Glutamatergic neuron (in vitro differentiated cells): Measurements from ENCODE around the gene ERN1. TPM values are rescaled to one million over a fixed set of nuclear protein-coding genes. Genes with fewer than 3 reads are reported as not detected.

ENCODE experiments used
- DNase-seq: peaks from one replicate; pipeline ENCODE4 v3.0.0; 2022
- H3K27ac Mint-ChIP-seq: one replicate; pipeline ENCODE4 v1.8.0; 2020; ENCODE audit warnings: mild to moderate bottlenecking, mixed read lengths, inconsistent platforms; ENCODE audit not compliant: unreplicated experiment
- H3K27me3 Mint-ChIP-seq: one replicate; pipeline ENCODE4 v1.8.0; 2020; ENCODE audit warnings: mild to moderate bottlenecking, moderate library complexity, mixed read lengths, inconsistent platforms; ENCODE audit not compliant: unreplicated experiment
- H3K36me3 Mint-ChIP-seq: one replicate; pipeline ENCODE4 v1.8.0; 2020; ENCODE audit warnings: mild to moderate bottlenecking, mixed read lengths, inconsistent platforms; ENCODE audit not compliant: unreplicated experiment
- H3K4me1 Mint-ChIP-seq: one replicate; pipeline ENCODE4 v1.8.0; 2020; ENCODE audit warnings: mild to moderate bottlenecking, low read depth, mixed read lengths, inconsistent platforms; ENCODE audit not compliant: unreplicated experiment
- H3K4me3 Mint-ChIP-seq: one replicate; pipeline ENCODE4 v1.8.0; 2020; ENCODE audit warnings: mild to moderate bottlenecking, mixed read lengths, inconsistent platforms; ENCODE audit not compliant: unreplicated experiment
- H3K9me3 Mint-ChIP-seq: one replicate; pipeline ENCODE4 v1.8.0; 2020; ENCODE audit warnings: mild to moderate bottlenecking, moderate library complexity, mixed read lengths, inconsistent platforms; ENCODE audit not compliant: unreplicated experiment
- total RNA-seq: library from RNA; stranded (reverse); fragmentation: NEBNext Ultra II Directional; extraction: Animal tissue kit (Norgen Biotek cat#: 25700); gene quantifications from one replicate; pipeline ENCODE4 v1.2.1, GENCODE V29; 2021; ENCODE audit not compliant: unreplicated experiment
- TF ChIP-seq, protein P1 (sequence below): fragments of 200-600 bp; sonication (generic); IDR thresholded peaks from one replicate; pipeline ENCODE4 v1.5.0; 2021; ENCODE audit not compliant: partially characterized antibody, unreplicated experiment

ERN1 gene
- total RNA-seq, 1 donor from 2014 or later = 6.9 TPM

DNA sequence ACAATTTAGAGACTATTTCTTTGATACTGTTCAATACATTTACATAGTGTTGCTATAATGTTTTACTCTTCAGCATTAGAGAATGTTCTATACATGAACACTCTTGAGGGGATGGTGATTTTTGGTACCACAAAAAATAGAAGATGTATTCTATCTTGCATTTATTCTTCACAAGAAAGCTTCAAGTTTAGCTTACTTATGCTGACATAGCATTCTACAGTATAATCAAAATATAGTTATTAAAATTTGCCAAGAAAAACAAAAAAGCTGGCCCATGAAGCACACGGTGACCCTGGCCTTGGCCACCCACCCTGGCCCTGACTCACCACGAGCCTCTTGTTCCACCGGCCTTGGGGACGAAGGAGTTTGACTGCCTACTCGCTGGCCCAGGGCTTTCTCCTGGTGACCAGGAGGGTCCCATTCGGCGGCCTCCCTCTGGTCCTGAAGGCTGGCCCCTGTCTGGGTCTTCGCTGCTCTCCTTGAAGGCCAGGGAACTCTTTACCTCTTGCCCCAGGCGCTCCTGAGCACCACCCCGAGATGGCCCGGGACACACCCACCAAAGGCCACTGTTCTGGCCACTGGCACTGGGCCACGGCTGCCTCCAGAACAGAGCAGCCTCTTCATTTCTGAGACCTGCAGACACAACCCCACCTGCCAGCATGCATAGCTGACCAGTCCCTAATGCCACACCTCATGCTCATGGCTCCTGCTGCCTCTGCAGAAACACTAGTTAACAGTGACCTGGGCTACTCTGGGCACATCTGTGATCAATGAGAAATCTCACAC, 87.1 kb downstream of the ERN1 start:
- Mint-ChIP-seq H3K27me3 (no peaks in the 10 kb centered on the region), H3K4me1 (no peaks in the 10 kb centered on the region), H3K9me3 (peaks cover 3% of the 10 kb centered on the region), H3K36me3 (peaks cover 4% of the 10 kb centered on the region), H3K27ac (no peak overlapping the region), H3K4me3 (no peak overlapping the region)
- TF ChIP-seq, protein P1, sequence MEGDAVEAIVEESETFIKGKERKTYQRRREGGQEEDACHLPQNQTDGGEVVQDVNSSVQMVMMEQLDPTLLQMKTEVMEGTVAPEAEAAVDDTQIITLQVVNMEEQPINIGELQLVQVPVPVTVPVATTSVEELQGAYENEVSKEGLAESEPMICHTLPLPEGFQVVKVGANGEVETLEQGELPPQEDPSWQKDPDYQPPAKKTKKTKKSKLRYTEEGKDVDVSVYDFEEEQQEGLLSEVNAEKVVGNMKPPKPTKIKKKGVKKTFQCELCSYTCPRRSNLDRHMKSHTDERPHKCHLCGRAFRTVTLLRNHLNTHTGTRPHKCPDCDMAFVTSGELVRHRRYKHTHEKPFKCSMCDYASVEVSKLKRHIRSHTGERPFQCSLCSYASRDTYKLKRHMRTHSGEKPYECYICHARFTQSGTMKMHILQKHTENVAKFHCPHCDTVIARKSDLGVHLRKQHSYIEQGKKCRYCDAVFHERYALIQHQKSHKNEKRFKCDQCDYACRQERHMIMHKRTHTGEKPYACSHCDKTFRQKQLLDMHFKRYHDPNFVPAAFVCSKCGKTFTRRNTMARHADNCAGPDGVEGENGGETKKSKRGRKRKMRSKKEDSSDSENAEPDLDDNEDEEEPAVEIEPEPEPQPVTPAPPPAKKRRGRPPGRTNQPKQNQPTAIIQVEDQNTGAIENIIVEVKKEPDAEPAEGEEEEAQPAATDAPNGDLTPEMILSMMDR = no peak
- no peak for DNase-seq

DNA sequence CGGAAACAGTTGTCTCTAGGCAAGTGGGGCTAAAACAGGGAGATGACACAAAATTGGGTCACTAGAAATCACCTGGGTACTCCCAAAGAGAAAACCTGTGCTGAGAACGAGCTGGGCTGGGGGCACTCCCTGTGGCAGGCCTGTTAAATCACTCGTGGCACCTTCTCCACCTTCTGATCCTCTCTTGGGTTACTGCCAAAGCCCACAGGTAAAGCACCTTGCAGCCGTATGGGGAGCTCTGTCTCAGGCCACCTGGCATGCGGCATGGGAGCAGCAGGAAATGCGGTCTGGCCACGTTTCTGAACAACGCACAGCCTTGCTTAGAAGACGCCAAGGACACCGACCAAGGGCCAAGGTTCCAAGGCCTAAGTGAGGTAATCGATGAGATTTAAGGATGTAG, 88.0 kb downstream of the ERN1 start:
- TF ChIP-seq, protein P1 = no peak
- H3K27me3 Mint-ChIP-seq = no peaks in the 10 kb centered on the region
- no peak for DNase-seq
- H3K9me3 Mint-ChIP-seq = peaks cover 3% of the 10 kb centered on the region
- H3K27ac Mint-ChIP-seq = no peak overlapping the region
- no peak overlapping the region for H3K4me3 Mint-ChIP-seq
- H3K4me1 Mint-ChIP-seq = no peaks in the 10 kb centered on the region
- peaks cover 4% of the 10 kb centered on the region for H3K36me3 Mint-ChIP-seq

DNA sequence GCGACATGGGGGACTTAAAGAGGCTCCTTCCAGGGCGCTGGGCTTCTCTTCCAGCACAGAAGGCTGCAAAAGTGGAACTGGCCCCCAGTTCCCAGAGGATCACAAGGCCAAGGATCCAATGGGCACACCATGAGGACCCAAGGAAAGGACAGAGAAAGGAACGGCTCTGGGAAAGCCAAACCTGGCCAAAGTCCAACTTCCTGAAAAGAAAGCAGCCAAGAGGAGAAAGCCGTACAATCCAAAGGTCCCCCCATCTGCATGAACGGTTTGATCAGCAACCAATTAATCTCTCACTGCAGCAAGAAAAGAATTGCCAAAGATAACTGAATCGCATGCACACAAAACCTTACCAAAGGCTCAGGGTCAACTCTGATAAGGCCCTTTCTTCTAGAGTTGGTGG, 89.7 kb downstream of the ERN1 start:
- TF ChIP-seq, protein P1 = no peak
- no peaks in the 10 kb centered on the region for H3K27me3 Mint-ChIP-seq
- H3K27ac Mint-ChIP-seq = no peak overlapping the region
- H3K4me3 Mint-ChIP-seq = no peak overlapping the region
- H3K9me3 Mint-ChIP-seq = peaks cover 3% of the 10 kb centered on the region
- no peak for DNase-seq
- no peaks in the 10 kb centered on the region for H3K4me1 Mint-ChIP-seq
- peaks cover 4% of the 10 kb centered on the region for H3K36me3 Mint-ChIP-seq

DNA sequence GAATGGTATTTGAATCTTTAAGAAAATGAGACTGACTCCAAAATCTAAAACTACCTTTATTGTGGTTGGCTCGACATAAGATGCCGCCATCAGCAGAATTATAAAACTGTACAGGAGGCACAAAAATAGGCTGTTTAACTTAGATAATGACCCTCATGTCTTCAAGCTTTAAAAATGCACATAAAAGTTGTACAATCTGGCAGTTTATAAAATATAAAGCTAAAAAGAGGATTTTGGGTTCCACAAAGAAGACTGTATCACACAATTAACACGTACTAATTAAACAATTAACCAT, 90.9 kb downstream of the ERN1 start:
- Mint-ChIP-seq H3K27ac (no peak overlapping the region), H3K4me1 (no peaks in the 10 kb centered on the region), H3K9me3 (peaks cover 3% of the 10 kb centered on the region), H3K27me3 (no peaks in the 10 kb centered on the region), H3K4me3 (no peak overlapping the region), H3K36me3 (peaks cover 4% of the 10 kb centered on the region)
- DNase-seq = no peak
- TF ChIP-seq, protein P1 = no peak

- no peaks in the 10 kb centered on the region for H3K27me3 Mint-ChIP-seq
- H3K27ac Mint-ChIP-seq = no peak overlapping the region
- no peak overlapping the region for H3K4me3 Mint-ChIP-seq
- TF ChIP-seq, protein P1 = no peak
- H3K9me3 Mint-ChIP-seq = peaks cover 3% of the 10 kb centered on the region
- H3K4me1 Mint-ChIP-seq = no peaks in the 10 kb centered on the region
- no peak for DNase-seq
- H3K36me3 Mint-ChIP-seq = peaks cover 4% of the 10 kb centered on the region
Observed at GRCh38 chr17:64038331-64039105, 91.4 kb downstream of the ERN1 start.
